ENCODE measurements around the gene RPP40. TPM values are rescaled to one million over a fixed set of nuclear protein-coding genes. Genes with fewer than 3 reads are reported as not detected.

RPP40 gene
- polyA plus RNA-seq, 1 donor (not counting 4 experiments of a cell fraction or from before 2014, with no cell fraction given), result 12.4 TPM

DNA sequence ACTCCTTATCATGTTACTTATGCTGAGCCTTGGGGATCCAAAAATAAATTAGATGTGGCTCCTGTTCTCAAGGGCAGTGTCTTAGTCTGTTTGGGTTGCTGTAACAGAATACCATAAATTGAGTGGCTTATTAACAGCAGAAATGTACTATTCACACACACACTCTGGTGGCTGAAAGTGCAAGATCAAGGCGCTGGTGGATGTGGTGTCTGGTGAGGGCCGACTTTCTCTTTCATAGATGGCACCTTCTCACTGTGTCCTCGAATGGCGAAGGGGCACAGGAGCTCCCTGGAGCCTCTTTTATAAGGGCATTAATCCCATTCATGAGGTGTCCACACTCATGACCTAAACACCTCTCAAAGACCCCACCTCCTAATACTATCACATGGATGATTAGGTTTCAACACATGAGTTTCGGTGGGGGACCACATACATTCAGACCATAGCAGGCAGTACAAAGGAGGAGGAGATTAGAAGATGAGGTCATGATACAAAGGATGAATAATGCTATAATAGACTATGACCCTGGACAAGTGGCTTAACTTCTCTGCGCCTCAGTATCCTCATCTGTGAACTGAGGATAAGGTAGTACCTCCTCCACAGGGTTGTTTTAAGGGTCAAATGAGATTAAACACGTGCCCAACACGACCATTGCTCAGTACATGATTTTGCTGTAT lies 34.1 kb downstream of the RPP40 start:
- H3K27me3 ChIP-seq (ENCODE audit: control insufficient read depth, extremely low read depth, insufficient read depth, low read length), result peaks cover 2% of the 10 kb centered on the region
- no peak overlapping the region for H3K27ac ChIP-seq (ENCODE audit: control insufficient read depth, insufficient read depth, low read length)
- no peak overlapping the region for H3K4me3 ChIP-seq (ENCODE audit: control insufficient read depth in 2 of 3, extremely low read depth in 1 of 3, insufficient read depth in 2 of 3, low read depth in 1 of 3, low read length in 3 of 3)
- TF ChIP-seq EZH2 (IDR thresholded peaks at IDR 0.05; ENCODE audit: low read length), result no peak
- TF ChIP-seq, protein P1, sequence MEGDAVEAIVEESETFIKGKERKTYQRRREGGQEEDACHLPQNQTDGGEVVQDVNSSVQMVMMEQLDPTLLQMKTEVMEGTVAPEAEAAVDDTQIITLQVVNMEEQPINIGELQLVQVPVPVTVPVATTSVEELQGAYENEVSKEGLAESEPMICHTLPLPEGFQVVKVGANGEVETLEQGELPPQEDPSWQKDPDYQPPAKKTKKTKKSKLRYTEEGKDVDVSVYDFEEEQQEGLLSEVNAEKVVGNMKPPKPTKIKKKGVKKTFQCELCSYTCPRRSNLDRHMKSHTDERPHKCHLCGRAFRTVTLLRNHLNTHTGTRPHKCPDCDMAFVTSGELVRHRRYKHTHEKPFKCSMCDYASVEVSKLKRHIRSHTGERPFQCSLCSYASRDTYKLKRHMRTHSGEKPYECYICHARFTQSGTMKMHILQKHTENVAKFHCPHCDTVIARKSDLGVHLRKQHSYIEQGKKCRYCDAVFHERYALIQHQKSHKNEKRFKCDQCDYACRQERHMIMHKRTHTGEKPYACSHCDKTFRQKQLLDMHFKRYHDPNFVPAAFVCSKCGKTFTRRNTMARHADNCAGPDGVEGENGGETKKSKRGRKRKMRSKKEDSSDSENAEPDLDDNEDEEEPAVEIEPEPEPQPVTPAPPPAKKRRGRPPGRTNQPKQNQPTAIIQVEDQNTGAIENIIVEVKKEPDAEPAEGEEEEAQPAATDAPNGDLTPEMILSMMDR (optimal IDR thresholded peaks at IDR 0.05 in 1 of 3, IDR thresholded peaks at IDR 0.05 in 1 of 3, conservative IDR thresholded peaks at IDR 0.05 in 1 of 3; ENCODE audit: extremely low read depth in 1 of 3, insufficient read depth in 2 of 3, low read length in 3 of 3), result no peak
- no peak overlapping the region for H2AFZ ChIP-seq (ENCODE audit: control insufficient read depth, low read length)
- FAIRE-seq, result no peak
- DNase-seq (ENCODE audit: low read depth, low spot score), result no peak
- dilution Hi-C loops (cut with MboI; ENCODE audit: extremely low pct_ligation_motif_present, low sequenced_read_pairs), result no loop called here
- no peaks in the 10 kb centered on the region for H3K9me3 ChIP-seq (ENCODE audit: control insufficient read depth, low read depth, low read length)
- no peaks in the 10 kb centered on the region for H3K9me1 ChIP-seq (ENCODE audit: control insufficient read depth, extremely low read depth, insufficient read depth, low read length)
- H3K4me2 ChIP-seq (ENCODE audit: control insufficient read depth, extremely low read depth, insufficient read depth, low read depth, low read length), result no peak overlapping the region
- H3K36me3 ChIP-seq (ENCODE audit: control insufficient read depth in 2 of 2, extremely low read depth in 1 of 2, insufficient read depth in 2 of 2, low read length in 2 of 2), result no peaks in the 10 kb centered on the region
- no peaks in the 10 kb centered on the region for H4K20me1 ChIP-seq (ENCODE audit: control insufficient read depth, extremely low read depth, insufficient read depth, low read length)
- H3K9ac ChIP-seq (ENCODE audit: control insufficient read depth, extremely low read depth, insufficient read depth, low read length), result no peak overlapping the region
- no peaks in the 10 kb centered on the region for H3K4me1 ChIP-seq (ENCODE audit: control insufficient read depth, extremely low read depth, insufficient read depth, low read length)
- H3K79me2 ChIP-seq (ENCODE audit: control insufficient read depth, insufficient read depth, low read length), result no peaks in the 10 kb centered on the region

DNA sequence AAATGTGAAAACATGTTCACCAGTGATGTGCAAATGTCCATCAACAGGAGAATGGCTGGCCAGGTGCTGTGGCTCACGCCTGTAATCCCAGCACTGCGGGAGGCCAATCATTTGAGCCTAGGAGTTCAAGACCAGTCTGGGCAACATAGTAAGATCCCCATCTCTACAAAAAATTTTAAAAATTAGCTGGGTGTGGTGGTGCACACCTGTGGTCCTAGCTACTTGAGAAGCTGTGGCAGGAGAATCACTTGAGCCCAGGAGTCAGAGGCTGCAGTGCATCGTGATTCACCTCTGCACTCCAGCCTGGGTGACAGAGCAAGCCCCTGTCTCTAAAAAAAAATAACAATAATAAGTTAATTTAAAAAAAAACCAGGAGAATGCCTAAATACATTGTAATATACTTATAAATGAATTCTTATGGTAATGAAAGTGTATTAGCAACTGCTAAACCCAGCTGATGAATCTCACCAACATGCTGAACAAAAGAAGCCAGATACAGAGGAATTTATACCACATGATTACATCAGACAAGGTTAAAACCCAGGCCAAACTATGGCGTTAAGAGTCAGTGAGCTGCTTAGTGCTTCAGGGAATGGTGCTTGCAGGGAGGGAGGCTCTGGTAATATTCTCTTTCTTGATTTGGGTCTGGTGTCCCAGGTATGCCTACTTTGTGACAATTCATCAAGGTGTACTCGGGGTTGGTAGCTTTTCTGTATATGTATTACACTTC lies 36.4 kb downstream of the RPP40 start:
- TF ChIP-seq EZH2 (IDR thresholded peaks at IDR 0.05; ENCODE audit: low read length), result no peak
- TF ChIP-seq, protein P1 (optimal IDR thresholded peaks at IDR 0.05 in 1 of 3, IDR thresholded peaks at IDR 0.05 in 1 of 3, conservative IDR thresholded peaks at IDR 0.05 in 1 of 3; ENCODE audit: extremely low read depth in 1 of 3, insufficient read depth in 2 of 3, low read length in 3 of 3), result no peak
- Histone ChIP-seq H3K9ac (ENCODE audit: control insufficient read depth, extremely low read depth, insufficient read depth, low read length) (no peak overlapping the region), H3K4me2 (ENCODE audit: control insufficient read depth, extremely low read depth, insufficient read depth, low read depth, low read length) (no peak overlapping the region), H3K9me1 (ENCODE audit: control insufficient read depth, extremely low read depth, insufficient read depth, low read length) (no peaks in the 10 kb centered on the region), H3K4me3 (ENCODE audit: control insufficient read depth in 2 of 3, extremely low read depth in 1 of 3, insufficient read depth in 2 of 3, low read depth in 1 of 3, low read length in 3 of 3) (no peak overlapping the region), H3K4me1 (ENCODE audit: control insufficient read depth, extremely low read depth, insufficient read depth, low read length) (no peaks in the 10 kb centered on the region), H3K9me3 (ENCODE audit: control insufficient read depth, low read depth, low read length) (no peaks in the 10 kb centered on the region), H3K79me2 (ENCODE audit: control insufficient read depth, insufficient read depth, low read length) (no peaks in the 10 kb centered on the region), H3K36me3 (ENCODE audit: control insufficient read depth in 2 of 2, extremely low read depth in 1 of 2, insufficient read depth in 2 of 2, low read length in 2 of 2) (no peaks in the 10 kb centered on the region), H2AFZ (ENCODE audit: control insufficient read depth, low read length) (no peak overlapping the region), H4K20me1 (ENCODE audit: control insufficient read depth, extremely low read depth, insufficient read depth, low read length) (no peaks in the 10 kb centered on the region), H3K27me3 (ENCODE audit: control insufficient read depth, extremely low read depth, insufficient read depth, low read length) (peaks cover 6% of the 10 kb centered on the region), H3K27ac (ENCODE audit: control insufficient read depth, insufficient read depth, low read length) (no peak overlapping the region)
- FAIRE-seq, result no peak
- no peak for DNase-seq (ENCODE audit: low read depth, low spot score)
- dilution Hi-C loops (cut with MboI; ENCODE audit: extremely low pct_ligation_motif_present, low sequenced_read_pairs), result no loop called here
